H4 (cell line): Measurements from ENCODE around the gene REELD1. TPM values are rescaled to one million over a fixed set of nuclear protein-coding genes. Genes with fewer than 3 reads are reported as not detected.

Experiments
- DNase-seq: peaks from one replicate; pipeline ENCODE4 v3.0.0-alpha.2; 2015; ENCODE audit warnings: low spot score
- total RNA-seq: library from RNA; depleted of rRNA; stranded (reverse); fragments of >200 nt; shearing (Covaris generic); gene quantifications from 2 replicates; pipeline ENCODE4 v1.2.3, GENCODE V29; 2014

The REELD1 gene
- total RNA-seq, 1 experiment from 2014 or later, result not detected

DNA sequence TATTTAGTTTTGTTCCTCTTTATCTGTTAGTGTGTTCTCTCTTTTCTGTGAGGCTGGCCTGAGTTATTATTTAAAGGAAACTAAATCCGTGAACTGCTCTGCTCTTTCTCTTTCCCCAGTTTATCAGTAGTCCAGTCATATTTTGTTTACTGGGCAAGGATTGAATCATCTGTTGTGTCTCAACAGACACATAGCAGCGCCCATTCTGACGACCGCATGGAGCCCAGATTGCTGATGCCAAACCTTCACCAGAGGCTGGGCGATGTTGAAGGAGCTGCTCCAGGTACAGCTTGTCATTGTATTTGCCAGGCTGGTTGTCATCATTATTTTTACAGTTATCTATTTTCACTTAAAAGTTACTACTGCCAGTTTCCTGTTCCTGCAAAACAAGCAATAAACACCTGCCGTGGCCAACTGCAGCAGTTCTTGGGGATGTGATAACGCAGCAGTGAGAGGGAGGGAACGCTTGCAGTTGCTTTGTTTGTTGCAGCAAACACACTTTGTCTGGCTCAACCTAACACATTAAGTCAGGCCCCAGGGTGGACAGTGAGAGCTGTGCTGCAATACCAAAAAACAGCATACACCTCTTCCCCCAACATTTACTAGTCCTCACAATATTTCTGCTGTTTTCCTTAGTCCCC is 10.1 kb downstream of the REELD1 start:
- peak; percentile 38 for DNase-seq

GRCh38 chr4:146229406-146229805 is 15.1 kb downstream of the REELD1 start:
- DNase-seq, result no peak

GRCh38 chr4:146232131-146232722 is 17.9 kb downstream of the REELD1 start:
- DNase-seq, result no peak

- DNase-seq, result peak; percentile 31
Measured at GRCh38 chr4:146235654-146236177, 21.4 kb downstream of the REELD1 start.

DNA sequence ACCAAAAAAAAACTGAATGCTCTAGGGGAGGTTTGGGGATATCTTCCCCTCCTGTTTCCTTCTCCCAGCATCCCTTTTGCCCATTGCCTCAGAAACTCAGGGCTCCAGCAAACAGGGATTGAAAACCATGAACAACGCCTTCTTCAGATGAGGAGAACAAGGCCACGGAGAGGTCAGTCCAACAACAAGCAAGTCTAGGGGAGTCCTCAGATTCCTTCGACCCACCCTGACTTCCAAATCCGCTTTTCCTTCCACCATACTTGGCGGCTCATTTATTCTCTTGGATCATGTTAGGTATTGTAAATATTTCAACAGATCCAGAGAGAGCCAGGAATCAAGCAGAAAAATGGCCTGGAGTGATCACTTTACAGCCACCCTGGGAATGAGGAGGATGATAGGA is 21.9 kb downstream of the REELD1 start:
- no peak for DNase-seq

- DNase-seq, result no peak
Measured at GRCh38 chr4:146237092-146237491, 22.8 kb downstream of the REELD1 start.

GRCh38 chr4:146238107-146238506 is 23.8 kb downstream of the REELD1 start:
- no peak for DNase-seq

DNA sequence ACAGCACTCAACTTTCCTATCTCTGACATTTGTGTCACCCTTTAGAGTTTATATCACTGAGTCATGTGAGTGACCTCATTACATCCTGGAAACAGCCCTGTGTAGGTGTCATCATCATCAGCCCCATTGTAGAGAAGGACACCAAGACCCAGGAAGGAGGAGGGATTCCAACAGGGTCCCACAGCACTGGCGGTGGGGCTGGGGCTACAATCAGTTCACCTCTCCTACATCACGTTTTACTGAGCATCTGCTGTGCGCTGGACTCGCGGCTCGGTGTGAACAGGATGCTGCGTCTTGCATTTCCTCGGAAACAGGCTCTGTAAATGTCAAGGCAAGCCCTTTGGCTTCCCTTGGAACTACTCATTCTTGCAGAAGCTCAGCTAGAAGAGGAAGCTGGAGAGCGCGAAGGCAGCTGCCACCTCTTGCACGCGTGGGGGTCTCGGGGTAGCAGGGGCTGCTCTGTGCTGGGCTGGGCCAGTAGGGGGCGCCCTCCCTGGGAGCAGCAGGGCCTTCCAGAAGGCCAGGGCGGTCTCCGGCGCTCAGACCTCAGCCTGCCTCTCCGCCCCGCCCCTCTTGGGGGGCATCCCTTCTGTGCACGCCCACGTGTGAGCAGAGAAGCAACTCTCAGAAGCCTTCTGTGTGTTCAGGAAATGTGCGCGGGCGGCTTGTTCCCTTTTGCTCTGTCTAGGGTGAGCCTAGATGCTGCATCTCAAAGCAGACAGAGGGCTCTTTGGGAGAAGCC is 29.0 kb downstream of the REELD1 start:
- no peak for DNase-seq

- no peak for DNase-seq
Measured at GRCh38 chr4:146243883-146244277, 29.5 kb downstream of the REELD1 start.

GRCh38 chr4:146244496-146244895 is 30.2 kb downstream of the REELD1 start:
- DNase-seq, result no peak

DNA sequence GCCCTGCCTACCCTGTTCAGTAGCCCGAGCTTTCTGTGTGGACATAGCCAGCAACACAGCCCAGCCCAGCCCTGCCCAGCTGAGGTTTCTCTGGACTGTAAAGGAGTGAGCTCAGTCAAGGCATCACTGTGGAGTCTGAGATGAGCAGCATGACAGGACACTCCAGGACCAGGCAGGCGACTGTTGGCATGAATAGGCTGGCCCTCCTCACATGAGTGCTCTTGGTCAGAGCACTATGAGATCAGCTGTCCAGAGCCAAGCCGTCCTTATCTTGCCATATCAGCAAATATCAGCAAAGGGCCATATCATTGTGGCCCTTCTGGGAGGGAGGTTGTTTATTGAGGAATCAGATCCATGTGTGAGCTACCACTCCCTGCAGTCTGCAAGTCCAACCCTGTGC is 30.9 kb downstream of the REELD1 start:
- DNase-seq, result no peak

DNA sequence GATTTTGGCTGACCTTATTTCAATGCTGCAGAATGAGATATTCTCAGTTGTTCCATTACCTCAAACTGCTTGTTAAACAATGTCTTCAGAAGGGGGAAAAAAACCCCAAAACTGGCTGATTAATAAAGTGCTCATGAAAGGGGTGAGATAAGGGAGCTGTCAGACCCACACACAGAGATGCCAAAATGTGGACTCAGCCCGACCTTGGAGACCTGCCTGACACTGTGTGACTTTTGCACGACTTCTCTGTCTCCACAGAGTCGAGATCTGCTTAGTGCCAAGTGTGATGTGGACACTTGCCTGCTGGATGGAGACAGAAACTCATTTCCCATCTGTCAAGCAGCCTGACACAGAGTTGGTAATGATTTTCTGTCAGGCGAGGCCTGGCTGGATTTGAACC is 31.5 kb downstream of the REELD1 start:
- DNase-seq, result no peak

DNA sequence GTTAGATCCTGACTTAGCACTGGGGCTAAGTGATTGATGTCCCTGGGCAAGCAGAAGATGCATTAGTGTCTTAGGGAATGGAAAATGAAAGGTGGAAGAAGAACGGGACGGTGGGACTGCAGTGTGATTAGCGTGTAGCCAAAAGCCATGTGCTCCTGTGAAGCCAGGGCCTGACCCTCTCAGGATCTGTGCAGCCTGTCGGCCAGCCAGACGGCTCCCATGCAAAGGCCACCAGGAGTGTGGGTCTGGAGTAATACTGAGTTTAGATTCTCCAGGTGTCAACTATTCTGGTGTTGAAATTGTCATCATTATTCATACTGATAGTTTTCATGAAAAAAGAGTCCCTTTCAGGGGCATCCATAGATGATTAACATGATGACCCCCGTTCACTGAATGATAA is 32.0 kb downstream of the REELD1 start:
- DNase-seq, result no peak

DNA sequence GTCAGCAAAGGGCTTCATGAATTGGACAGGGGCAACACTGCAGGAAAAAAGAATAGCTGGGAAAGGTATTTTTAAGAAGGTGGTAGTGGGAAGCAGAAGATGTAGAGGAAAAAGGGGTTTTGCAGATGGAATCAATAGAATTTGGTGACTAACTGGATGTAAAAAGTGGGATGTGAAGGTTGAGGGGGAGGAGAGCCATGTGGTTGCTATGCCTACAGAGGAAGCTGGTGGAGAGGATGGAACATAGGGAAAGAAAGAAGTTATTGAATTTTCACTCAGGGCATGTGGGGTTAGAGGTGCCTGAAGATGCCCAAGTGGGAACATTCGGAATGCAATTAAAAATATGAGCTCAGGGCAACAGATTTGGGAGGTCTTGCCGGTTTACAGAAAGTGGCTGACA is 33.0 kb downstream of the REELD1 start:
- no peak for DNase-seq

GRCh38 chr4:146252969-146253611 is 38.8 kb downstream of the REELD1 start:
- DNase-seq, result no peak

- DNase-seq, result no peak
Measured at GRCh38 chr4:146255463-146255862, 41.1 kb downstream of the REELD1 start.

DNA sequence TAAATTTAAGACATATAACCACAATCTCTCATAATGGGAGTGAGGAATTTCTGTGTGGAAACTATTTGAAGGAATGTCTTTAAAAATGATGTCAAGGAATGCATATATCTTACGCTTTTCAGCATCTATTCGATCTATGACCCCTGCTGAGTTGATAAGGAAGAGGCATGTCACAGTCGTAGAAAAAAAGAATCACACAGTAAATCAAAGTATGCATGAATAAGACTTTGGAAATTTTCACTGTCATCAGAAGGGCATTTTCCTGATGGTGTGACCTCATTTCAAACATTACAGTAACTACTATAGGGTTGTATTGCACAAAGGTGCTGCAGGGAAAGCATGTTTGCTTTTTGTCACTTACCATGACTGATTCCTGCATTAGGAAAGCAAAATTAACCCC is 41.5 kb downstream of the REELD1 start:
- DNase-seq, result no peak

DNA sequence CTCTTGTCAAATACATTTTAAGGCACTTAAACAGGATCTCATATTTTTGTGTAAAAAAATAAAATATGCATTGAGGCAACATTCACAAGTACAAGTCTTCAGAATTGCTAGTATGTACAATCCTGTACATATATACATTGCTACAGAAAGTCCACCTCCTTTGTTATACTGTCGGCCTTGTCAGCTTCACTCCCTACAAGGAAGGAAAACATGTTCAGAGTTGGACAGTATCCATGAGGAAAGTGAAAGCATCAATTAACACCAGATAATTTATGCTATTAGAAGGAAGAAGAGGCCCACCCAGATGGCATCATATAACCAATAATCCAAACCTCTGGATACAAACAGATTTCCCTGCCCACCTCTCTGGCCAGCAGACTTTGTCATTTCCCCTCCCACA is 42.0 kb downstream of the REELD1 start:
- DNase-seq, result no peak

- no peak for DNase-seq
Measured at GRCh38 chr4:146257511-146257910, 43.2 kb downstream of the REELD1 start.

DNA sequence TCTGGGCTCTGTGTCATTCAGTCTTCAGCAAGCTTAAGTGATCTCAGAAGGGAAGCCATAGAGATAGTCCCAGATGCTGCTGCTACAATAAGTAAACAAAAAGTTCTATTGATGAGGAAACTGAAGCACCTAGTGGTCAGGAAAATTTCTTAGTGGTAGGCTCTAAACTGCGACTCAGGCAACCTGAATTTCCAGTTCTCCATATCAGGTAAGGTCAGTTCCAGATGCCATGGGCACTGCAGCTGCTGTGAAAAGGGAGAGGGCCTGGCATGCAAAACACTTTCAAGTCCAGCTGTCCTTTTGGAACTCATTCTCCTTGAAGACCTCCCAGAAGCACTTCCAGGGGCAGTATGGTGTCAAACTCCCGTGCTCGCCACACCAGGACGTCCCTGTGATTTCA is 46.2 kb downstream of the REELD1 start:
- DNase-seq, result no peak

GRCh38 chr4:146261041-146261440 is 46.7 kb downstream of the REELD1 start:
- DNase-seq, result no peak

GRCh38 chr4:146263793-146264192 is 49.5 kb downstream of the REELD1 start:
- DNase-seq, result no peak
